ENCODE measurements around the gene JAZF1. TPM values are rescaled to one million over a fixed set of nuclear protein-coding genes. Genes with fewer than 3 reads are reported as not detected.

JAZF1 gene
- total and polyA plus RNA-seq, 5 donors from 2014 or later, result 6.4 to 30.7 (median 7.6) TPM

DNA sequence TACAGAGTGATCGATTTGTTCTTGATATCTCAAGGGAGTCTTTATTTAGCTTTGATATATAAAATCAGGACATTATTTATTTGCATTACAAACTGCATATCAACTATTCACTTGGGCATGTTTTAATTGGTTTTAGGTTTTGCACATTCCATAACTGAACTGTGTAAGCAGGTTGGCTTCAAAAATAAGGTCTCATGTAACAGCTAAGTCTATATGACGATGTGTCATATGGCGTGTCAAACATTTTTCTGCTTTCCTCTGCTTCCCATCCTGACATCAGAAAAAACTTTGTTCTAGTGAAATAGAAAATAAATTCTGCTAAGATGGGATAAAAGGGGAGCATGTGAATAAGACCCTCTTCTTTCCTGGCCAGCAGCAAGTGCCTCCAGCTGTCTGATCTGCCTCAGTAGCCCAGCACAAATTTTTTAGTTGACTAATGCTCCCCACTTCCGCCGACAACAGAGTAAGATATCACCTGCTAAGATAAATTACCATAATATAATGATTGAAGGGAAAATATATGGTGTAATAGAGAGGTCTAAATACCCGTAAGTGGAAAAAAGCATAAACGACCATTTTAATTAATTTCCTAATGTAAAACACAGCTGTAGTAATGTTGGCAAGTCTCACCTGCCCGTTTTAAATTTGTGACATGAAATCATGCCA, 260.2 kb downstream of the JAZF1 start:
- no peak for ATAC-seq (ENCODE audit: low read depth in 2 of 2)
- DNase-seq, result no peak
- no peak overlapping the region for H3K4me3 ChIP-seq (ENCODE audit: low read depth, low read length)

DNA sequence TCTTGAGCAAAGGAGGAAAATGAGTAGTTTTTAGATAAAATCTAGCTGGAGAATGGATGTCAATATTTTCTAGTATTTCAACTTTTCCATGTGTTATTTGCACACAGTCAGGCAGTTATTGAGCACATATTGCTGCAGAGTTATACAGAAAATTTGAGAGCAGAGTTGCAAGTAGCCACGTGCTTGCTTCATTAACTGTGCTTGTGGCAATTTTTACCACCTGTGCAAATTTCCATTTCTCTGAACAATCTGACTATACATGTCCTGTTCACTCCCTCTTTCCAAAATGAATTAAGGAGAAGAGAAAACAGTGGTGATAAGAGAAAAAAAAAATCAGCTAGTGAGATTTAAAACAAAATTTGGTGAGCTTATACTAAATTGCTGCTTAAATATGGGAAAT, 262.1 kb downstream of the JAZF1 start:
- peaks cover 4% of the 10 kb centered on the region for H3K36me3 Mint-ChIP-seq
- no peaks in the 10 kb centered on the region for H3K27me3 ChIP-seq (ENCODE audit: control insufficient read depth, insufficient read depth, low read length)
- no peak for ATAC-seq (ENCODE audit: low read depth in 2 of 2)
- H3K9me3 Mint-ChIP-seq, result no peaks in the 10 kb centered on the region
- peaks cover 3% of the 10 kb centered on the region for H3K4me1 ChIP-seq (ENCODE audit: control insufficient read depth, insufficient read depth, low read length, poor library complexity, severe bottlenecking)
- no peak overlapping the region for H3K4me3 Mint-ChIP-seq
- H3K27me3 Mint-ChIP-seq, result no peaks in the 10 kb centered on the region
- H3K27ac ChIP-seq (ENCODE audit: insufficient read depth, low read length, poor library complexity, severe bottlenecking), result no peak overlapping the region
- H3K4me1 Mint-ChIP-seq, result peaks cover 0 to 18% (median 11%) of the 10 kb centered on the region in 4 donors
- DNase-seq, result no peak
- H3K9me3 ChIP-seq (ENCODE audit: control insufficient read depth in 2 of 2, low read length in 2 of 2), result no peaks in the 10 kb centered on the region
- no peak overlapping the region for H3K27ac Mint-ChIP-seq
- H3K4me3 ChIP-seq (ENCODE audit: low read depth, low read length), result no peak overlapping the region
- no peaks in the 10 kb centered on the region for H3K36me3 ChIP-seq (ENCODE audit: control insufficient read depth, insufficient read depth, low read length)

More for the DNA sequence above, 260.2 kb downstream of the JAZF1 start:
- no peaks in the 10 kb centered on the region for H3K36me3 ChIP-seq (ENCODE audit: control insufficient read depth, insufficient read depth, low read length)
- no peak overlapping the region for H3K27ac ChIP-seq (ENCODE audit: insufficient read depth, low read length, poor library complexity, severe bottlenecking)
- no peaks in the 10 kb centered on the region for H3K27me3 ChIP-seq (ENCODE audit: control insufficient read depth, insufficient read depth, low read length)
- Mint-ChIP-seq H3K36me3 (peaks cover 4% of the 10 kb centered on the region), H3K4me3 (no peak overlapping the region), H3K27me3 (no peaks in the 10 kb centered on the region), H3K9me3 (no peaks in the 10 kb centered on the region), H3K4me1 (peaks cover 0 to 18% (median 10%) of the 10 kb centered on the region in 4 donors), H3K27ac (no peak overlapping the region)
- H3K9me3 ChIP-seq (ENCODE audit: control insufficient read depth in 2 of 2, low read length in 2 of 2), result no peaks in the 10 kb centered on the region
- H3K4me1 ChIP-seq (ENCODE audit: control insufficient read depth, insufficient read depth, low read length, poor library complexity, severe bottlenecking), result peaks cover 3% of the 10 kb centered on the region

DNA sequence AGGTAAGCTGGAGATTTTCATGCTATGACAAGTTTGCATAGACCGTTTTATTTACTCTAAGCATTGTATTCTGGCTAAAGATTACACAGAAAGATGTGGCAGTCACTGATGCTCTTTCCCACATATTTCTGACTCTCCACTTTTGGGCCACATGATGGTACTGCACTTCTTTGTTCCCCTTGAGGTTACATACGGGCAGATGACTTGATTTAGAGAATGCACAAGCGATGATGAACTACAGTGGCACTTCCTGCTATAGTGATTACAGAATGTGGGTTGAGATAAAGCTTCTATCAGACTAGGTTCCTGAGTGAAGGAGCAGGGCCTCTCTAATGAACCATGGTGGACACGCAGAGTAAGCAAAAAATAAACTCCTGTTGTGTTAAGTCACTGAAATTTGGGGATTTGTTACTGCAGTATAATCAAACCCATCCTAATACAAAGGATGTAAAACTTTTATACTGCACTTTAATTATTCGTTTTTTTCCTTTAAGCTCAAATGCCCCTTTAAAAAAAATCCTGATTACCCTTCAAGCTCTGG, 262.8 kb downstream of the JAZF1 start:
- no peaks in the 10 kb centered on the region for H3K9me3 ChIP-seq (ENCODE audit: control insufficient read depth in 2 of 2, low read length in 2 of 2)
- ATAC-seq (ENCODE audit: low read depth in 2 of 2), result no peak
- no peak overlapping the region for H3K27ac ChIP-seq (ENCODE audit: insufficient read depth, low read length, poor library complexity, severe bottlenecking)
- H3K9me3 Mint-ChIP-seq, result no peaks in the 10 kb centered on the region
- no peaks in the 10 kb centered on the region for H3K27me3 ChIP-seq (ENCODE audit: control insufficient read depth, insufficient read depth, low read length)
- peaks cover 4% of the 10 kb centered on the region for H3K36me3 Mint-ChIP-seq
- no peak overlapping the region for H3K4me3 Mint-ChIP-seq
- peaks cover 0 to 18% (median 11%) of the 10 kb centered on the region in 4 donors for H3K4me1 Mint-ChIP-seq
- H3K27me3 Mint-ChIP-seq, result no peaks in the 10 kb centered on the region
- H3K36me3 ChIP-seq (ENCODE audit: control insufficient read depth, insufficient read depth, low read length), result no peaks in the 10 kb centered on the region
- peaks cover 3% of the 10 kb centered on the region for H3K4me1 ChIP-seq (ENCODE audit: control insufficient read depth, insufficient read depth, low read length, poor library complexity, severe bottlenecking)
- DNase-seq, result no peak
- H3K27ac Mint-ChIP-seq, result no peak overlapping the region
- no peak overlapping the region for H3K4me3 ChIP-seq (ENCODE audit: low read depth, low read length)

DNA sequence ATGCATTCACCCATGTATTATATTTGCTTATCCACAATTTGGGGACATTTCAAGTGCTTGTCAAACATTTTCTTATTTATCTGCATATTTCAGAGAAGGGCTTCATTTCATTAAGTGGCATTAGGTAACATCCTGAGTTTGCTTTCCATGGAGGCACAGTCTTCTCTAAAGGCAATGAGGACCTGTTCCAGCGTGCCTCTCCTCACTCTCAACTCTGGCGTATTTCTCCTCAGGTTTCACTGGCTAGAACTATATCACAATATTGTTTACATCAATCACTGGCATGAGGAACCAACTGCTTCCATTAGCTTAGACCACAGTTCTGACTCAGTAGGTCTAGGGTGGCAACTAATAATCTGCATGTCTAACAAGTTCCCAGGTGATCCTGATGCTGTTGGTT, 263.5 kb downstream of the JAZF1 start:
- Mint-ChIP-seq H3K27me3 (no peaks in the 10 kb centered on the region), H3K27ac (no peak overlapping the region), H3K4me1 (peaks cover 0 to 18% (median 11%) of the 10 kb centered on the region in 4 donors), H3K36me3 (peaks cover 4% of the 10 kb centered on the region), H3K4me3 (no peak overlapping the region), H3K9me3 (no peaks in the 10 kb centered on the region)
- no peaks in the 10 kb centered on the region for H3K9me3 ChIP-seq (ENCODE audit: control insufficient read depth in 2 of 2, low read length in 2 of 2)
- no peak overlapping the region for H3K27ac ChIP-seq (ENCODE audit: insufficient read depth, low read length, poor library complexity, severe bottlenecking)
- no peak overlapping the region for H3K4me3 ChIP-seq (ENCODE audit: low read depth, low read length)
- no peaks in the 10 kb centered on the region for H3K36me3 ChIP-seq (ENCODE audit: control insufficient read depth, insufficient read depth, low read length)
- no peaks in the 10 kb centered on the region for H3K27me3 ChIP-seq (ENCODE audit: control insufficient read depth, insufficient read depth, low read length)
- peaks cover 3% of the 10 kb centered on the region for H3K4me1 ChIP-seq (ENCODE audit: control insufficient read depth, insufficient read depth, low read length, poor library complexity, severe bottlenecking)
- ATAC-seq (ENCODE audit: low read depth in 2 of 2) (no peak), DNase-seq (no peak)

DNA sequence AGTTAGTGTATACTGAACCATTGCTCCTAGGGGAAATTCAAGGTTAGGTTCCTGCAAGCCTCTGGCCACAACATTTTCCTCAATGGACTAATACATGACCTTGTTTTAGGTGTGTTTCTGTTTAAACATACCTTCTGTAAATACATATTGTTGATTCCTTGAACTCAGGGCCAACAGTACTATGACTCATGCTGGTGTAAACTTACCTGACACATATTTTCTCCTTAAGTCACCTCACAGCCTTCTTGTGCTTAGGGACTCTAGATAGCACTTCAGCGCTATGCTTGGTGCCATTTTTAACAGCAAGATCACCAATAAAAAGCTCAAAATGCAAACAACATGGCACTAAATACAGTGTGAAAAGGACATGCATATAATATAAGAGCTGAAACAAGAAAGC, 264.2 kb downstream of the JAZF1 start:
- Mint-ChIP-seq H3K4me1 (peaks cover 0 to 18% (median 10%) of the 10 kb centered on the region in 4 donors), H3K4me3 (no peak overlapping the region), H3K27me3 (no peaks in the 10 kb centered on the region), H3K36me3 (peaks cover 7% of the 10 kb centered on the region), H3K9me3 (no peaks in the 10 kb centered on the region), H3K27ac (no peak overlapping the region)
- DNase-seq (no peak), ATAC-seq (ENCODE audit: low read depth in 2 of 2) (no peak)
- Histone ChIP-seq H3K27ac (ENCODE audit: insufficient read depth, low read length, poor library complexity, severe bottlenecking) (no peak overlapping the region), H3K4me3 (ENCODE audit: low read depth, low read length) (no peak overlapping the region), H3K27me3 (ENCODE audit: control insufficient read depth, insufficient read depth, low read length) (no peaks in the 10 kb centered on the region), H3K36me3 (ENCODE audit: control insufficient read depth, insufficient read depth, low read length) (no peaks in the 10 kb centered on the region), H3K4me1 (ENCODE audit: control insufficient read depth, insufficient read depth, low read length, poor library complexity, severe bottlenecking) (peaks cover 3% of the 10 kb centered on the region), H3K9me3 (ENCODE audit: control insufficient read depth in 2 of 2, low read length in 2 of 2) (no peaks in the 10 kb centered on the region)

DNA sequence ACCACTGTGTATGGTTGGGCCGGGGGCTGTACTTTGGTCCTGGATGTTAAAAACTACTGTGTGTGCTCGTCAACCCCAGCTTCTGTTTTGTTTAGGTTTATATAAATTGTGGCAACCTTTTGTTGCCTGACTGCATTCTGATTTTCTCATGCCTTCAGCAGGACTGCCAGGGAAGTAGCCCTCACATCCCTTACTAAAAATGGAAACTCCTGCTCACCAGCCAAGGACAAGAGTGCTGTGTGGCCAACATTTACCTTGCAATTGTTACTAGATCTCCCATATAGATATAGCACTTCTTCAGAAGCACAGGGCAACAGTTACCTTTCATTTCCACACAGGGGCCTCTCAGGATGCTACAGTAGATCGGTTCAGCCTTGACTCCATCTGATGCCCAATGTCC, 266.2 kb downstream of the JAZF1 start:
- Histone ChIP-seq H3K36me3 (ENCODE audit: control insufficient read depth, insufficient read depth, low read length) (no peaks in the 10 kb centered on the region), H3K4me3 (ENCODE audit: low read depth, low read length) (no peak overlapping the region), H3K9me3 (ENCODE audit: control insufficient read depth in 2 of 2, low read length in 2 of 2) (no peaks in the 10 kb centered on the region), H3K27ac (ENCODE audit: insufficient read depth, low read length, poor library complexity, severe bottlenecking) (no peak overlapping the region), H3K4me1 (ENCODE audit: control insufficient read depth, insufficient read depth, low read length, poor library complexity, severe bottlenecking) (no peaks in the 10 kb centered on the region), H3K27me3 (ENCODE audit: control insufficient read depth, insufficient read depth, low read length) (no peaks in the 10 kb centered on the region)
- Mint-ChIP-seq H3K4me1 (peaks cover 0 to 15% (median 6%) of the 10 kb centered on the region in 4 donors), H3K36me3 (peaks cover 7% of the 10 kb centered on the region), H3K27me3 (no peaks in the 10 kb centered on the region), H3K27ac (no peak overlapping the region), H3K9me3 (no peaks in the 10 kb centered on the region), H3K4me3 (no peak overlapping the region)
- ATAC-seq (ENCODE audit: low read depth in 2 of 2) (no peak), DNase-seq (no peak)

DNA sequence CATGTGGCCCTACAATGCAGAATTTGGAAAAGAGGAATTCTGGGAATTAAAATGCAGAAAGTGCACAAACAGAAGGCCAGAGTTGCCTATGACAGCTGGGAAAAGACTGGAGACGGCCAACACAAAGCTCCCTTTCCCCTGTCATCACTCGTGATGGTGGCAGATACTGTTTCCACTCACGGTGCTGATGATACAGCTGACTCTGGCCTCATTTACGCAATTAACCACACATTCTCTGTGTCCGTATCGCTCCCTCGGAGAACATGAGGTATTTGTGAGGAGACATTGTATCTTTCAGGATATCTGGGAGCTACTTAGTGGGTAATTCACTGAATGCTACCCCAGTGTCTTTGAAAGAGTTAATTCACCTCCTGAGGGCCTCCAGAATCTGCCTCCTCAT, 267.8 kb downstream of the JAZF1 start:
- Mint-ChIP-seq H3K4me1 (peaks cover 0 to 5% (median 2%) of the 10 kb centered on the region in 4 donors), H3K27me3 (no peaks in the 10 kb centered on the region), H3K9me3 (no peaks in the 10 kb centered on the region), H3K27ac (no peak overlapping the region), H3K4me3 (no peak overlapping the region), H3K36me3 (peaks cover 7% of the 10 kb centered on the region)
- H3K27me3 ChIP-seq (ENCODE audit: control insufficient read depth, insufficient read depth, low read length), result no peaks in the 10 kb centered on the region
- no peaks in the 10 kb centered on the region for H3K4me1 ChIP-seq (ENCODE audit: control insufficient read depth, insufficient read depth, low read length, poor library complexity, severe bottlenecking)
- no peaks in the 10 kb centered on the region for H3K36me3 ChIP-seq (ENCODE audit: control insufficient read depth, insufficient read depth, low read length)
- H3K4me3 ChIP-seq (ENCODE audit: low read depth, low read length), result no peak overlapping the region
- H3K9me3 ChIP-seq (ENCODE audit: control insufficient read depth in 2 of 2, low read length in 2 of 2), result no peaks in the 10 kb centered on the region
- H3K27ac ChIP-seq (ENCODE audit: insufficient read depth, low read length, poor library complexity, severe bottlenecking), result no peak overlapping the region
- ATAC-seq (ENCODE audit: low read depth in 2 of 2), result no peak
- no peak for DNase-seq

DNA sequence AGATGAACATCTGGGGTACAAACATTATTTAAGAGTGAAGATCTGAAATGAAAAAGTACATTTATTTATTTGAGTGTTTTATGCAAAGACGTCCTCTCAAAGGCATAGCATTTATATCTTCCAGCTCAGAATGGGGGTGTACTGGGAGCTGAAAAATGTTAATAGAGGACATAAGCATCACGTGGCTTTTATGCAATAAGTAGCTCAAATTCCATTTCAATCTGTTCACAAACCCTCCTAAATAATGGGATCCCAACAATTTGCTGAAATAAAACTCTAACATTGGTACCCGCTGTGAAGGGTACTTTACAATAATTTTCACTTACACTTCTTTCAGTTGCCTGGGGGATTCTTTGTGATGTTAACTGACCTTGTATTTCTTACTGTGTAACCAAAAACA, 268.7 kb downstream of the JAZF1 start:
- Mint-ChIP-seq H3K27ac (no peak overlapping the region), H3K27me3 (no peaks in the 10 kb centered on the region), H3K9me3 (no peaks in the 10 kb centered on the region), H3K4me3 (no peak overlapping the region), H3K4me1 (peaks cover 0 to 5% (median 0%) of the 10 kb centered on the region in 4 donors), H3K36me3 (peaks cover 7% of the 10 kb centered on the region)
- DNase-seq (no peak), ATAC-seq (ENCODE audit: low read depth in 2 of 2) (no peak)
- Histone ChIP-seq H3K9me3 (ENCODE audit: control insufficient read depth in 2 of 2, low read length in 2 of 2) (no peaks in the 10 kb centered on the region), H3K27ac (ENCODE audit: insufficient read depth, low read length, poor library complexity, severe bottlenecking) (no peak overlapping the region), H3K4me1 (ENCODE audit: control insufficient read depth, insufficient read depth, low read length, poor library complexity, severe bottlenecking) (no peaks in the 10 kb centered on the region), H3K27me3 (ENCODE audit: control insufficient read depth, insufficient read depth, low read length) (no peaks in the 10 kb centered on the region), H3K4me3 (ENCODE audit: low read depth, low read length) (no peak overlapping the region), H3K36me3 (ENCODE audit: control insufficient read depth, insufficient read depth, low read length) (no peaks in the 10 kb centered on the region)

Measured in CD4-positive, CD25-positive, alpha-beta regulatory T cell (primary cell).